Measurements from ENCODE around the gene TMEM231.

DNA sequence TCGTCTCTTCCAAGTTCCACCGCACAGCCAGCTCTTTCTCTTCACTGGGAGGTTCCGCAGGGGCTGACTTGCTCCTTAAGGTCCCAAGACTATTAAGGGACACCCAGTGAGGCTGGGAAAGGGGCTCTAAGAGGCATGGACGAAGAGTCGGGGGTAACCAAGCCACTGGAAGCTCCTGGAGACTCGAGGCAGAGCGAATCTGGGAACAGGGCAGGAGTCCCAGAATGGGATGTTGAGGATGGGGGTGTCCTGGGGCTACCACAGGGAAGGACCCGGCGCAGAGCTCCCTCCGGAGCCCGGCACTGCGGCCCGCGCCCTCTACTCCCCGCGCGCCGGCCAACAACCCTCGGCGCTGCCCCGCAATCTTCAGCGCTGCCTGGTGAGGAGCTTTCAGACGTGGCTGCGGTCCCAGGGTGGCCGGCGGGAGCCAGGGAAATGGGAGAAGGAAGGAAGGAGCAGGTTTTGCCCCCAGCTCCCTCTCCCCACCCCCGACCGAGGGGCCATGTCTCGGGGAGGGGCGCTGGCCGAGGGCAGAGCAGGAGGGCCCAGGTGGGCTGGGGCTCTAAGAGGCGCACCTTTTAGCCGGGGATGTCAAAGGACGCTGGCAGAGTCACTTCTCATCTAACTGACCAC lies 20.7 kb downstream of the TMEM231 start:
- TF ChIP-seq, protein P1, sequence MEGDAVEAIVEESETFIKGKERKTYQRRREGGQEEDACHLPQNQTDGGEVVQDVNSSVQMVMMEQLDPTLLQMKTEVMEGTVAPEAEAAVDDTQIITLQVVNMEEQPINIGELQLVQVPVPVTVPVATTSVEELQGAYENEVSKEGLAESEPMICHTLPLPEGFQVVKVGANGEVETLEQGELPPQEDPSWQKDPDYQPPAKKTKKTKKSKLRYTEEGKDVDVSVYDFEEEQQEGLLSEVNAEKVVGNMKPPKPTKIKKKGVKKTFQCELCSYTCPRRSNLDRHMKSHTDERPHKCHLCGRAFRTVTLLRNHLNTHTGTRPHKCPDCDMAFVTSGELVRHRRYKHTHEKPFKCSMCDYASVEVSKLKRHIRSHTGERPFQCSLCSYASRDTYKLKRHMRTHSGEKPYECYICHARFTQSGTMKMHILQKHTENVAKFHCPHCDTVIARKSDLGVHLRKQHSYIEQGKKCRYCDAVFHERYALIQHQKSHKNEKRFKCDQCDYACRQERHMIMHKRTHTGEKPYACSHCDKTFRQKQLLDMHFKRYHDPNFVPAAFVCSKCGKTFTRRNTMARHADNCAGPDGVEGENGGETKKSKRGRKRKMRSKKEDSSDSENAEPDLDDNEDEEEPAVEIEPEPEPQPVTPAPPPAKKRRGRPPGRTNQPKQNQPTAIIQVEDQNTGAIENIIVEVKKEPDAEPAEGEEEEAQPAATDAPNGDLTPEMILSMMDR (conservative IDR thresholded peaks at IDR 0.05 in 1 of 2, IDR thresholded peaks at IDR 0.05 in 1 of 2; ENCODE audit: extremely low read depth in 1 of 2, insufficient read depth in 1 of 2, low read depth in 1 of 2, low read length in 2 of 2) = no peak
- TF ChIP-seq EZH2 (IDR thresholded peaks at IDR 0.05; ENCODE audit: borderline replicate concordance, low read length) = no peak

All from mammary epithelial cell (primary cell).